Stimulated activated CD8-positive, alpha-beta memory T cell treated with anti-CD3 and anti-CD28 coated beads, Interleukin-12 subunit alpha, Interleukin-12 subunit beta, amount 100 ng/mL, for 1 hour (primary cell): ENCODE data around the gene TCAP.

ENCODE experiments used
- DNase-seq: peaks from one replicate; pipeline ENCODE4 v3.0.0-alpha.2; 2020; ENCODE audit warnings: low read depth

Gene TCAP

DNA sequence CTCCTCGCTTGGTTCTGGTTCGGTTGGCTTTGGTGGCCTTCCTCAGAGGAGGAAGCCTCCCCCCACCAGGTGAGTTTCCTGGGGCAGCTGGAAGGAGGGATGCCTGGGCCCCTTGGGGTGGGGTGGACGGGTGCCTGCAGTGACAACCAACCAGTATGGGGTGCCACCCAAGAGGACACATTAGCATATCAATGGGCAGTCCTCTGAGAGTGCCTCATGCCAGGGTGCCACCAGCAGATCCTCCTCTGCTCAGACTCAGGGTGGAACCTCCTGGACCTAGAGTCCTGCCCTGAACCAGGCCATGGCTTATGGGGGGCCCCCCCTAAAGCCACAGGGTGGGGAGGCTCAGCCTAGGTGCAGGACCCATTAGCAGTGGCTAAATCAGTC is 35.7 kb upstream of the TCAP start:
- no peak for DNase-seq

DNA sequence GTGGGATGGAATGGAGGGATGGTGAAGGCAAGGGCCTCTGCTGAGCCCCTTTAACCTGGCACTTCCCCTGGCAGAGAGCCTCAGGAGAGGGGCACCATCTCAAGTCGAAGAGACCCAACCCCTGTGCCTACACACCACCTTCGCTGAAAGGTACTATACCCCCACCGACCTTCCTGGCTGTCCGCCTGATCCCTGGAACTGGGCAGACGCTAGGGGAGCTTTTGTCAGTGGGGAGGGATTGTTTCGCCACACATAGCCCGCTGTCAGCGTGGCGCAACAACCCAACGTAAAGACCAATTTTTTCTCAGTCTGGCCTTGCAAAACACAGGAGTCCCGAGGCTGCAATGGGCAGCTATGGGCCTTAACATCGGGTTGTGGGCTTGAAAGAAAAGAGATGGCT is 35.3 kb upstream of the TCAP start:
- no peak for DNase-seq

- DNase-seq: no peak
Measured at GRCh38 chr17:39631403-39631802, 33.7 kb upstream of the TCAP start.

DNA sequence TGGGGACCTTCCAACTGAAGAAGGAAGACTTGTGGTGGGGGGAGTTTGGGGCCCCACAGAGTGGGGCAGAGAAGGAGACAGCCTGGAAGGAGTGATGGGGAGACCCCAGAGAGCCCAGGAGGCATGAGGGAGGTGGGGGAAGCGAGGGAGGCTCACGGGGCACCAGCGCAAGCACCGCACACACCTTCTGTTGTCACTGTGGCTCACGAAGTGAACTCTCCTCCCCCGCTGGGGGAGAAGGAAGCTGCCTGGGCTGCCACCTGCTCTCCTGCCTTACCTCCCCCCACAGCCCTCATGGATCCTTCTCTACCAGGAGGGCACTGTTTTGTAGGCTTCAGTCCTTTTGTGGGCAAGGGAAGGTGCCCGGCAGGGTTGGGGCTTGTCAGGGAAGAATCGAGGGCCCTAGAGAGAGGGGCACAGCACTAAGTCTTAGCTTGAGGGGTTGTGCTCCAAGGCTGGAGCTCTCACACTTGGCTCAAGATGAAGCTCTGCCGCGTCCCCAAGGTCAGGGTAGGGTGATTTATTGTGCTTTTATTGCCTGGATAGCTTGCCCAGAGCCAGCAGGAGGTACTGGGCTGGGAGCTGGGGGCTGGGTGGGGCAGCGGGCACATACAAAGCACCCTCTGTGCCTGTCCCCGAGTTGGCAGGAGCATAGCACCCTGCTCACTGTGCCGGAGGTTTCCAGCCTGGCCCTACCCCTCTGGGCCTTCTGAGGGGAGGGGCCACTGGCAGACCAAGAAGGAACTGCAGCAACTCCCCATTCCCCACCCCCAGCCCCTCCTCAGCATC is 32.8 kb upstream of the TCAP start:
- no peak for DNase-seq

GRCh38 chr17:39633570-39634183 is 31.5 kb upstream of the TCAP start:
- no peak for DNase-seq

DNA sequence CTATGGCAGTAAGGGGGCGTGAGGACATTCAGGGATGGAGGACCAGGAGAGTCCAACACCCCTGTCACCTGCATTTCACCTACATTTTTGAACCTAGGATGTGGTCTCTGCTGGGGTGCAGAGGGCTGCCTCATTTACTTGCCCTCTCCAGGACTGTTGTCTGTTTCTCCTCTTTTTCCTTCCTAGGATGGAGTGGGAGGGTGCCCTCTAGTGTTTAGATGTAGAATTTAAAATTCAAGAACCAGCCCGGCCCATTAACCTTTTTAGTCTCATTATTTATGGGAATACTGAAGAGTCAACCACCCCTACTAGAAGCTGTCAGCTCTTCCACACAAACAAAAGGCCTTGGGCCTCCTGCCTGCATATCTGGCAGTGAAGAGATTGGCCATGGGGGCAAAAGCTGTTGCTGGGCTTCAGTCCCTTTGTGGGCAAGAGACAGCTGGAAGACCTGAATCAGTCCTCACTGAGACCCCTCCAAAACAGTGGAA is 30.7 kb upstream of the TCAP start:
- DNase-seq: no peak

GRCh38 chr17:39635614-39636176 is 29.5 kb upstream of the TCAP start:
- DNase-seq: no peak

- no peak for DNase-seq
Measured at GRCh38 chr17:39636587-39636926, 28.6 kb upstream of the TCAP start.

- DNase-seq: peak; percentile 81
Measured at GRCh38 chr17:39636927-39637736, 28.0 kb upstream of the TCAP start, which contains the start of gene STARD3. Gene STARD3, plus strand, starts transcription at chr17:39637144. Its CDS starts 16,388 bp downstream, at chr17:39653532.

GRCh38 chr17:39638317-39638716 is 26.8 kb upstream of the TCAP start:
- DNase-seq: no peak

GRCh38 chr17:39639043-39639442 is 26.1 kb upstream of the TCAP start:
- DNase-seq: no peak

GRCh38 chr17:39639566-39640458 is 25.3 kb upstream of the TCAP start:
- no peak for DNase-seq

- no peak for DNase-seq
Measured at GRCh38 chr17:39640591-39641031, 24.5 kb upstream of the TCAP start.

DNA sequence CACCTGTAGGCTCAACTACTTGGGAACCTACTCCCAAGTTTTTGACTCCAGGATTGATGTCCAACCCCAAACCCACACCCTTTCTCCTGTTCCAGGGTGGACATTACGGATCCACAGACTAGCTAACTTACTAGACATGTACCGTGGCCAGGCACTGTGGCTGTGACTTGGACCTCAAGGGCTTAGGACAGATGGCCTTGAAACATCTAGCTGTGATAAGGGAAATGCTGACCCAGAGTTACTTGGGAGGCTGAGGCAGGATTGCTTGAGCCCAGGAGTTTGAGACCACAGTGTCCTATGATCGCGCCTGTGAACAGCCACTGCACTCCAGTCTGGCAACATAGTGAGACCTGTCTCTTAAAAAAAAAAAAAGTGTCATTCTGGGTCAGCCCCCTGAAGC is 24.1 kb upstream of the TCAP start:
- no peak for DNase-seq

GRCh38 chr17:39641883-39642282 is 23.3 kb upstream of the TCAP start:
- DNase-seq: no peak

GRCh38 chr17:39642291-39643074 is 22.7 kb upstream of the TCAP start:
- DNase-seq: no peak

- no peak for DNase-seq
Measured at GRCh38 chr17:39643271-39643670, 21.9 kb upstream of the TCAP start.

DNA sequence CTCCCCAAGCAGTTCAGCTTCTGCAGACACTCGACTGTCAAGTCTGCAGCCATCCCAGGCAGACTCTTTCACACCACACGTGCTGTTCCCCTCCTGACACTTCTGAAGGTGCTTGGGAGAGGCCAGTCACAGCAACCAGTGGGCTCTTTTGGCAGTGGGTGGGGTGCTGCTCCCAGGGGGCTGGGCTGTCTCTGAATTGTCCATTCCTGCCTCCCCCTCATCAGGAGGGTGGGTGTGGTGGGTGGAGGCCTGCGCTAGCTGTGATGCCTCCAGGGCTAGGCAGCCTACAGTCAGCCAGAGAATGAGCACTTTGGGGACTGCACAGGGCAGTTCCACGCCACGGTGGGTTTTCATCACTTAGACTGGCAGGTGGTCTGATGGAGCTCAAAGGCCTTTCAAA is 17.9 kb upstream of the TCAP start:
- no peak for DNase-seq

DNA sequence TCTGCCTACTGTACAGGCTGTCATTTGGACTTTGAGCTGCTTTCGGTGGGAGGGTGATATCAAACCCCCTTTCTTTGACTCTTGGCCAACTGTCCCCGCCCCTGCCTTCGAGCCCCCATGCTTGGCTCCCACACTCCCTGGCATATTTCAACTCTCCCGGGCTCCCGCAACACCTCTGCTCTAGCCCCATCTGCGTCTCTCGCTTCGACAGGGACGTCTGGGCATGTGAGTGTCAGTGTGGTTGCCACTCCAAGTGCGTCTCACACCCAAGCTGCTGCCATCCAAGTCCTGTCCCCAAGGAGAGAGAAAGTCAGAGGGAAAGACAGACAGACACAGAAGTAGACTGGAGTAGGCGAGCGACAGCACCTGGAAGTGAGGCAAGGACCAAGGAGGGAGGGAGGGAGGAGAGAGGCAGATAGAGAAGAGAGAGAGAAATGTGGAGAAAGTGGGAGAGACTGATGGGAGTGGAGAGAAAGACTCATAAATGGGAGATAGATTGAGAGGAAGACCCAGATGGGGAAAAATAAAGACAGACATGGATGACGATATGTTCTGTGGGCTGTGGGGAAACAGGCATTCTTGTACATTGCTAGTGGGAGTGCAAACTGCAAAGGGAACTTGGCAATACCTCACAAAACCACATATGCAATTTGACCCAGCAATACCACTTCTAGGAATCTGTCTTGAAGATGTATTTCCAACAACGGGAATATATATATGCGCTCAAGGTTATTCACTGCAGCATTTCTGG is 16.4 kb upstream of the TCAP start:
- no peak for DNase-seq

- no peak for DNase-seq
Measured at GRCh38 chr17:39650121-39650579, 15.0 kb upstream of the TCAP start.
